Measurements from ENCODE around the gene LACTB. TPM values are rescaled to one million over a fixed set of nuclear protein-coding genes. Genes with fewer than 3 reads are reported as not detected.

LACTB gene
- total and polyA plus RNA-seq, 2 of the 13 experiments (the other 11 are each of a cell fraction or from before 2014, with no cell fraction given): 14.8 to 23.0 TPM

GRCh38 chr15:63121382-63122001 is at the start of gene LACTB (continued):
- TF ChIP-seq SNAPC4 (CRISPR knock-in tag; IDR thresholded peaks at IDR 0.05) (no peak), HOXA3 (CRISPR knock-in tag; IDR thresholded peaks at IDR 0.05) (peak; percentile 35; the same call in 1 of the 2 replicates), ZNF816 (CRISPR knock-in tag; IDR thresholded peaks at IDR 0.05; ENCODE audit: borderline replicate concordance) (0 out of 2 replicates have a peak, but pooled peaks have one; percentile 39), POGZ (CRISPR knock-in tag; IDR thresholded peaks at IDR 0.05) (0 out of 2 replicates have a peak, but pooled peaks have one; percentile 25), MEIS1 (CRISPR knock-in tag; IDR thresholded peaks at IDR 0.05; ENCODE audit: borderline replicate concordance) (peak; percentile 28; the same call in 1 of the 2 replicates), ZNF777 (CRISPR knock-in tag; IDR thresholded peaks at IDR 0.05) (peak; percentile 57; the same call in 1 of the 2 replicates), ZFY (CRISPR knock-in tag; IDR thresholded peaks at IDR 0.05) (peak; percentile 61; the same call in 1 of the 2 replicates), XBP1 (CRISPR knock-in tag; IDR thresholded peaks at IDR 0.05) (no peak), NFKB2 (CRISPR knock-in tag; IDR thresholded peaks at IDR 0.05; ENCODE audit: borderline replicate concordance) (0 out of 2 replicates have a peak, but pooled peaks have one; percentile 26), ELF4 (CRISPR knock-in tag; IDR thresholded peaks at IDR 0.05; ENCODE audit: borderline replicate concordance) (no peak), DNMT1 (CRISPR knock-in tag; IDR thresholded peaks at IDR 0.05) (0 out of 2 replicates have a peak, but pooled peaks have one; percentile 12), PAXIP1 (CRISPR knock-in tag; conservative IDR thresholded peaks at IDR 0.05) (peak; percentile 36; the same call in 1 of the 2 replicates), HMGXB4 (CRISPR knock-in tag; IDR thresholded peaks at IDR 0.05; ENCODE audit: borderline replicate concordance in 1 of 2, low read depth in 1 of 2) (peak in 1 of 2 experiments; percentile 47; a peak in 1 of 4 replicates), TSC22D2 (CRISPR knock-in tag; IDR thresholded peaks at IDR 0.05; ENCODE audit: borderline replicate concordance) (no peak), EEA1 (CRISPR knock-in tag; IDR thresholded peaks at IDR 0.05; ENCODE audit: borderline replicate concordance) (peak; percentile 42; the same call in 1 of the 2 replicates), TARDBP (CRISPR knock-in tag; IDR thresholded peaks at IDR 0.05) (peak; percentile 45; the same call in 1 of the 2 replicates), NONO (IDR thresholded peaks at IDR 0.05) (no peak), NONO (CRISPR knock-in tag; conservative IDR thresholded peaks at IDR 0.05) (peak; percentile 59; the same call in 1 of the 2 replicates), KDM3A (CRISPR knock-in tag; IDR thresholded peaks at IDR 0.05; ENCODE audit: low read depth) (peak; percentile 7; the same call in 1 of the 2 replicates)

All from HepG2 (cell line).